Mesothelial cell of epicardium (in vitro differentiated cells): ENCODE results near the gene PANK3. TPM values are rescaled to one million over a fixed set of nuclear protein-coding genes. Genes with fewer than 3 reads are reported as not detected.

Experiments used
- DNase-seq, 2 experiments: peaks; one replicate each; pipeline ENCODE4 v3.0.0; 2021; ENCODE audit warnings: low spot score in 2 of 2; ENCODE audit not compliant: unreplicated experiment in 2 of 2
- H3K27ac Mint-ChIP-seq: 2 replicates; pipeline ENCODE4 v1.8.0; 2021; ENCODE audit warnings: mixed read lengths
- H3K27me3 Mint-ChIP-seq: 2 replicates; pipeline ENCODE4 v1.8.0; 2021; ENCODE audit warnings: low read depth, mixed read lengths
- H3K36me3 Mint-ChIP-seq: 2 replicates; pipeline ENCODE4 v1.8.0; 2021; ENCODE audit warnings: mixed read lengths
- H3K4me1 Mint-ChIP-seq: 2 replicates; pipeline ENCODE4 v1.8.0; 2021; ENCODE audit warnings: mixed read lengths
- H3K4me3 Mint-ChIP-seq: 2 replicates; pipeline ENCODE4 v1.8.0; 2021; ENCODE audit warnings: mild to moderate bottlenecking, moderate library complexity, mixed read lengths
- H3K9me3 Mint-ChIP-seq: 2 replicates; pipeline ENCODE4 v1.8.0; 2021; ENCODE audit warnings: mixed read lengths
- total RNA-seq: library from RNA; stranded (reverse); gene quantifications from 3 replicates; pipeline ENCODE4 v1.2.1, GENCODE V29; 2021
- TF ChIP-seq, protein P1 (sequence below): fragments of 200-600 bp; sonication (generic); IDR thresholded peaks from one replicate; pipeline ENCODE4 v1.5.0; 2021; ENCODE audit warnings: antibody characterized with exemption; ENCODE audit not compliant: unreplicated experiment

PANK3 gene
- 88.3 to 94.5 TPM (median 90.7 TPM) in 3 replicates for total RNA-seq

DNA sequence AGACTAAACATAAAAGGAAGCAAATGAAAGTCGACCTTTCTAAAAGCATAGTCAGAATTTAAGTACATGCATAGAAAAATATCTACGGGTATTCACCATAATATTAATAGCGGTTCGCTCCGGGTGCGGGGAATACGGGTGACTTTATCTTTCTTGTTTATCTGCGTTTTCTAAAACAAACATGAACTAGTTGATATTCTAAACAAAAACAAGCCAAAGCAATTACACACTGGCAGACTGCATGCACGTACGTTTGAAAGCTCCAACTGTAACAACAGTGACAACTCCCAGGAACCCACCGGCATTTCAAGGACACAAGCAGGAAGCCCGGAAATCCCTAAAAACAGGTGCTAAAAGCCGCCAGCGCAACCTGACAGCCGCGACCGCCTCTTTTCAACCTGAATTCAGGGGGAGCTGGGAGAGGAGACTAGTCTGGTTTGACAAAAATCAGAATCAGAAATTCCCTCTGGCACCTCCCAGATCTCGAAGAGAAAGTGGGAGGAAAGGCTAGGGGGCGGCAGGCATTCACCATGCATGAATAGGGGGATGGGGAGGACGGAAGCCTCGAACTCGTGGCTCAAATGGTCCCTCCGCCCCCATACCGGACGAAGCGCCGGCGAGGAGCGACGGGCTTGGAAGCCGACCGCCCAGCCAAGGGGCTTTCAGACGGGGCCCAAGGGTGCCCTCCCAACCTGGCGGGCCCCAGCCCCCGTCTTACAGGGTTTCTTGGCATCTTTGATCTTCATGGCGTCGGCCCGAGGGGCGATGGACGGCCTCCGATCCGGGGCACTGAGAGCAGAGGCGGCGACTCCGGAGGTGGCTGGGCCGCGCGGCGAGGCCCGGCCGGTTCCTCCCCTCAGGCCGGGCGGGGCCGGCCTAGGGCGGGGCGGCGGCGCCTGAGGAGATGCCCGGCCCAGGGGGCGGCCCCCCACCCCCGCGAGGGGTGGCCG lies at the start of gene PANK3:
PANK3 (minus strand) TSS at position 831 of the 950 bp plus-strand sequence; CDS start at position 746, 85 bp downstream.
- Mint-ChIP-seq H3K4me3 (peak within 1 kb of the TSS; percentile 92), H3K36me3 (peaks cover 6% of the 10 kb centered on the region), H3K9me3 (no peaks in the 10 kb centered on the region), H3K27me3 (no peaks in the 10 kb centered on the region), H3K4me1 (peaks cover 35% of the 10 kb centered on the region), H3K27ac (peak within 1 kb of the TSS; percentile 99)
- DNase-seq, result no peak
- TF ChIP-seq, protein P1, sequence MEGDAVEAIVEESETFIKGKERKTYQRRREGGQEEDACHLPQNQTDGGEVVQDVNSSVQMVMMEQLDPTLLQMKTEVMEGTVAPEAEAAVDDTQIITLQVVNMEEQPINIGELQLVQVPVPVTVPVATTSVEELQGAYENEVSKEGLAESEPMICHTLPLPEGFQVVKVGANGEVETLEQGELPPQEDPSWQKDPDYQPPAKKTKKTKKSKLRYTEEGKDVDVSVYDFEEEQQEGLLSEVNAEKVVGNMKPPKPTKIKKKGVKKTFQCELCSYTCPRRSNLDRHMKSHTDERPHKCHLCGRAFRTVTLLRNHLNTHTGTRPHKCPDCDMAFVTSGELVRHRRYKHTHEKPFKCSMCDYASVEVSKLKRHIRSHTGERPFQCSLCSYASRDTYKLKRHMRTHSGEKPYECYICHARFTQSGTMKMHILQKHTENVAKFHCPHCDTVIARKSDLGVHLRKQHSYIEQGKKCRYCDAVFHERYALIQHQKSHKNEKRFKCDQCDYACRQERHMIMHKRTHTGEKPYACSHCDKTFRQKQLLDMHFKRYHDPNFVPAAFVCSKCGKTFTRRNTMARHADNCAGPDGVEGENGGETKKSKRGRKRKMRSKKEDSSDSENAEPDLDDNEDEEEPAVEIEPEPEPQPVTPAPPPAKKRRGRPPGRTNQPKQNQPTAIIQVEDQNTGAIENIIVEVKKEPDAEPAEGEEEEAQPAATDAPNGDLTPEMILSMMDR, result no peak

DNA sequence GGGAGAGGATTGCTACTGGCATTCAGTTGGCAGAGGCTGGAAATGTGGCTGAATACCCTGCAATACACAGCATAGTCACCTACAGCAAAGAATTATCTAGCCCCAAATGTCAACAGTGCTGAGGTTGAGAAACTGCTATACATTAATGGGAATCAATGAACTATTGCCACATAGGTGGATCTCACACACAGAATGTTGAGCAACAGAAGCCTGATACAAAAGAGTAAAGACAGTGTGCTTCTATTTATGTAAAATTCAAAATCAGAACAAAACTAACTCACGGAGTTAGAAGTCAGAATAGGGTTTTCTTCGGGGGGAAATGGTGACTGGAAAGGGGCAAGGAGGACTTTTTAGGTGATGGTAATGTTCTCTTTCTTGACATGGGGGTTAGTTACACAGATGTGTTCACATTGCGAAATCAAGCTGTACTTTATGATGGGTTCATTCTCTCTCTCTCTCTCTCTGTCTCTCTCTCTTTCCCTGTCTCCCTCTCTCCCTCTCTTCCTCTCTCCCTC lies 45.7 kb upstream of the PANK3 start:
- H3K27ac Mint-ChIP-seq, result no peak overlapping the region
- TF ChIP-seq, protein P1, result no peak
- no peak for DNase-seq
- H3K36me3 Mint-ChIP-seq, result no peaks in the 10 kb centered on the region
- peaks cover 1% of the 10 kb centered on the region for H3K9me3 Mint-ChIP-seq
- no peaks in the 10 kb centered on the region for H3K27me3 Mint-ChIP-seq
- H3K4me1 Mint-ChIP-seq, result no peaks in the 10 kb centered on the region
- no peak overlapping the region for H3K4me3 Mint-ChIP-seq

DNA sequence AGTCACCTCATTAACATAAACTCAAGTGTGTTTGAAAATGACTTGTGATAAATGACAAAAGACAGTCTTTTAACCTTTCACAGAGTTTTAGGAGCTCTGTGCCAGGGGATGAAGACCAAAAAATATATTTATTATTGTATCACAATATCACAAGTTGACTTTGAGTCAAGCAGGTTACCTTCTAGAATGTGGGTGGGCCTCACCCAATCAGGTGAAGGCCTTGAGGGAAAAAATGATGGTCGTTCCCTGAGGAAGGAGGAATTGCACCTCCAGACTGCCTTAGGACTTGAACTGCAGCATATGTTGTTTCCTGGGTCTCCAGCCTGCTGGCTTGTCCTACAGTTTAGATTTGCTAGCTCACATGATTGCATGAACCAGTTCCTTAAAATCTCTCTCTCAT lies 41.6 kb upstream of the PANK3 start:
- DNase-seq, result no peak
- TF ChIP-seq, protein P1, result no peak
- Mint-ChIP-seq H3K27ac (no peak overlapping the region), H3K27me3 (no peaks in the 10 kb centered on the region), H3K9me3 (no peaks in the 10 kb centered on the region), H3K36me3 (no peaks in the 10 kb centered on the region), H3K4me3 (no peak overlapping the region), H3K4me1 (no peaks in the 10 kb centered on the region)

DNA sequence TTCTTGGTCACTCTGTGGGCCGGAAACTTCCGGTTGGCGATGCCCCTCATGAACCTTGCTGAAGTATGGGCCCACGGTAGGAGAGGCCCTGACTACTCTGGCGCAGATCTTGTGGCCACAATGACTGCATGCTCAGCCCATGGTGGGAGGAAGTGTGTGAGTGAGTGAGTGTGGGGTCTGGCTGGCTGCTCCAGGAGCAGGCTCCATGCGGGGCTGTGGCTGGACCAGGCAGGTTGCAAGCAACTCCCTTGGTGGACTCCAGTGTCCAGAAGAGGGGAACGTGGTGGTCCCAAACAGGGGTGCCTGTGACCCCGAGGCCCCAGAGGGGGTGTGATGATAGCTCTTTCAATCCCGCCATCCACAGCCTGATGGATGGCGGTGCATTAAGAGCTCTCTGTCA lies 35.5 kb upstream of the PANK3 start:
- DNase-seq, result no peak
- TF ChIP-seq, protein P1, result no peak
- no peaks in the 10 kb centered on the region for H3K27me3 Mint-ChIP-seq
- no peaks in the 10 kb centered on the region for H3K36me3 Mint-ChIP-seq
- no peak overlapping the region for H3K4me3 Mint-ChIP-seq
- no peaks in the 10 kb centered on the region for H3K9me3 Mint-ChIP-seq
- peaks cover 31% of the 10 kb centered on the region for H3K4me1 Mint-ChIP-seq
- no peak overlapping the region for H3K27ac Mint-ChIP-seq

DNA sequence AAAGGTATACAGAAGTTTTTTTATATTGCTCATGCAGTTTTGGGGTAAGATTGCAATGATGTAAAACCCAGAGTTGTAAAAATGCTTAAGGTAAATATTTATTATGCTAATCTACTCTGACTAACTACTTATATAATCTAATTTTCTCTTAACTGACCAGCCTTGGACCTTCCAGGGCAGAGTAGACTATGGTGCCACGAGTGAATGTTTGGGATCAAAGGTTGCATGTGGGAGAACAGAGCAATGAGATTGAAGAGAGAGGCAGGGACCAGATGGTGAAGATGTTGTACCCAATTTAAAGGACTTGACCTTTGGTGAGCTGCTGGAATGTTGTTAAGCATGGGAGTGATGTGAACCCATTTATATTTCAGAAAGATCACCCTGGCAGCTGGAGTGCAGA lies 34.8 kb upstream of the PANK3 start:
- TF ChIP-seq, protein P1, result no peak
- H3K27me3 Mint-ChIP-seq, result no peaks in the 10 kb centered on the region
- no peak overlapping the region for H3K27ac Mint-ChIP-seq
- DNase-seq, result no peak
- H3K9me3 Mint-ChIP-seq, result no peaks in the 10 kb centered on the region
- H3K36me3 Mint-ChIP-seq, result no peaks in the 10 kb centered on the region
- H3K4me3 Mint-ChIP-seq, result no peak overlapping the region
- H3K4me1 Mint-ChIP-seq, result peaks cover 32% of the 10 kb centered on the region
